ENCODE measurements around the gene C9orf85. TPM values are rescaled to one million over a fixed set of nuclear protein-coding genes. Genes with fewer than 3 reads are reported as not detected.

Gene C9orf85
- total and polyA plus RNA-seq, 2 donors (not counting 3 experiments of a cell fraction or from before 2014, with no cell fraction given), result 8.3 to 11.3 TPM

- H4K20me1 ChIP-seq (replicated peaks; ENCODE audit: control insufficient read depth, extremely low read depth, insufficient read depth, low read length), result no peaks in the 10 kb centered on the region
- no TSS peak for BruUV-seq (replicated peaks)
These were observed 54.0 kb downstream of the C9orf85 start for GRCh38 chr9:71965403-71965802.

More at GRCh38 chr9:71965403-71965802, 54.0 kb downstream of the C9orf85 start:
- H3K4me1 ChIP-seq (ENCODE audit: control insufficient read depth, extremely low read depth, insufficient read depth, low read length), result no peaks in the 10 kb centered on the region
- no peak overlapping the region for H3K27ac ChIP-seq (ENCODE audit: insufficient read depth, low read depth, low read length)
- H2AFZ ChIP-seq (ENCODE audit: low read depth, low read length), result no peak overlapping the region
- POLR2A ChIA-PET, result no interaction called here
- no peak overlapping the region for H3K4me2 ChIP-seq (ENCODE audit: insufficient read depth, low read length)
- FAIRE-seq (no peak), DNase-seq (ENCODE audit: low read depth, low spot score) (no peak)
- TF ChIP-seq FOS (IDR thresholded peaks at IDR 0.05; ENCODE audit: borderline replicate concordance, insufficient read depth, low read length) (no peak), MYC (IDR thresholded peaks at IDR 0.05; ENCODE audit: low read depth, low read length) (no peak), JUN (IDR thresholded peaks at IDR 0.05; ENCODE audit: borderline replicate concordance, insufficient read depth, insufficient read length, low read depth) (no peak), GATA2 (IDR thresholded peaks at IDR 0.05; ENCODE audit: insufficient read depth, insufficient read length, low read depth, low read length) (no peak), POLR2A (IDR thresholded peaks at IDR 0.05; ENCODE audit: low read depth, low read length) (no peak), EZH2 (IDR thresholded peaks at IDR 0.05; ENCODE audit: borderline replicate concordance, low read depth, low read length, severe bottlenecking) (no peak), POLR2AphosphoS5 (IDR thresholded peaks at IDR 0.05; ENCODE audit: insufficient read depth, low read depth, low read length) (no peak)
- TF ChIP-seq, protein P1, sequence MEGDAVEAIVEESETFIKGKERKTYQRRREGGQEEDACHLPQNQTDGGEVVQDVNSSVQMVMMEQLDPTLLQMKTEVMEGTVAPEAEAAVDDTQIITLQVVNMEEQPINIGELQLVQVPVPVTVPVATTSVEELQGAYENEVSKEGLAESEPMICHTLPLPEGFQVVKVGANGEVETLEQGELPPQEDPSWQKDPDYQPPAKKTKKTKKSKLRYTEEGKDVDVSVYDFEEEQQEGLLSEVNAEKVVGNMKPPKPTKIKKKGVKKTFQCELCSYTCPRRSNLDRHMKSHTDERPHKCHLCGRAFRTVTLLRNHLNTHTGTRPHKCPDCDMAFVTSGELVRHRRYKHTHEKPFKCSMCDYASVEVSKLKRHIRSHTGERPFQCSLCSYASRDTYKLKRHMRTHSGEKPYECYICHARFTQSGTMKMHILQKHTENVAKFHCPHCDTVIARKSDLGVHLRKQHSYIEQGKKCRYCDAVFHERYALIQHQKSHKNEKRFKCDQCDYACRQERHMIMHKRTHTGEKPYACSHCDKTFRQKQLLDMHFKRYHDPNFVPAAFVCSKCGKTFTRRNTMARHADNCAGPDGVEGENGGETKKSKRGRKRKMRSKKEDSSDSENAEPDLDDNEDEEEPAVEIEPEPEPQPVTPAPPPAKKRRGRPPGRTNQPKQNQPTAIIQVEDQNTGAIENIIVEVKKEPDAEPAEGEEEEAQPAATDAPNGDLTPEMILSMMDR (IDR thresholded peaks at IDR 0.05; ENCODE audit: extremely low read depth in 1 of 2, insufficient read depth in 1 of 2, low read depth in 1 of 2, low read length in 2 of 2), result no peak
- TF ChIP-seq, protein P2, sequence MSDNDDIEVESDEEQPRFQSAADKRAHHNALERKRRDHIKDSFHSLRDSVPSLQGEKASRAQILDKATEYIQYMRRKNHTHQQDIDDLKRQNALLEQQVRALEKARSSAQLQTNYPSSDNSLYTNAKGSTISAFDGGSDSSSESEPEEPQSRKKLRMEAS (IDR thresholded peaks at IDR 0.05; ENCODE audit: insufficient read depth, insufficient read length), result no peak
- intact Hi-C loops (cut with micrococcal nuclease), result no loop called here
- no peaks in the 10 kb centered on the region for H3K36me3 ChIP-seq (ENCODE audit: control insufficient read depth in 2 of 2, extremely low read depth in 1 of 2, insufficient read depth in 2 of 2, low read length in 2 of 2)
- H3K9ac ChIP-seq (replicated peaks; ENCODE audit: extremely low read depth, insufficient read depth, low read length), result no peak overlapping the region
- H3K27me3 ChIP-seq (ENCODE audit: control insufficient read depth in 2 of 2, insufficient read depth in 2 of 2, low read length in 2 of 2), result no peaks in the 10 kb centered on the region
- peaks cover 2% of the 10 kb centered on the region for H3K9me3 ChIP-seq (replicated peaks; ENCODE audit: control insufficient read depth, insufficient read depth, low read length)
- dilution Hi-C loops (cut with MboI; ENCODE audit: extremely low pct_ligation_motif_present, low sequenced_read_pairs), result no loop called here
- no peaks in the 10 kb centered on the region for H3K9me1 ChIP-seq (replicated peaks; ENCODE audit: control insufficient read depth, extremely low read depth, insufficient read depth, low read length)
- no peaks in the 10 kb centered on the region for H3K79me2 ChIP-seq (ENCODE audit: control insufficient read depth, insufficient read depth, low read length)
- H3K4me3 ChIP-seq (replicated peaks in 1 of 3; ENCODE audit: insufficient read depth in 1 of 3, low read depth in 1 of 3, low read length in 3 of 3), result no peak overlapping the region
- CTCF ChIA-PET, result interaction anchor here (1.4 kb wide), 1 partner anchor 52 kb away, joined by 3 read pairs; no protein-coding TSS in a partner anchor
